ENCODE measurements around the gene TMEM87A.

TMEM87A gene

DNA sequence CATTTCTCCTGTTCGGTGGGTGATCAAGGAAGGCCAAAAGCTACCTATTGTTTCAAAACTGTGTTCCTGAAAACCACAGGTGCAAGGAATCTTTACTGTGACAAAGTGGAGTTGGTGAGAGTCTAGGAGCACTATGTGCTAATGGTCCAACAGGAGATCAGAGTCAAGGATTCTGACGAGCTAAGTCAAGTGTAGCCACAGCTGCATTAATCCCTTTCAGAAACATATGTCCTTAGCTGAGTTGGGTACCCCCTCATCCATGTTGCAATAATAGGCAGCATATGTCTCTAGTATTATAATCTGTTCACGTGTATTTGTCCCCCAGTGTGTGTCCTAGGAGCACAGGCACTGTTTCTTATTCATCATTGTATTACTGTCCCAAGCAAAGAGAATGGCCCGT lies 66.8 kb downstream of the TMEM87A start:
- no peak overlapping the region for H3K4me3 ChIP-seq (ENCODE audit: low read depth, low read length)

- no peak overlapping the region for H3K4me3 ChIP-seq (ENCODE audit: low read depth, low read length)
Observed at GRCh38 chr15:42203891-42204290, 69.3 kb downstream of the TMEM87A start.

- no peak overlapping the region for H3K4me3 ChIP-seq (ENCODE audit: low read depth, low read length)
Observed at GRCh38 chr15:42202653-42203052, 70.6 kb downstream of the TMEM87A start.

- H3K4me3 ChIP-seq (ENCODE audit: low read depth, low read length), result no peak overlapping the region
Observed at GRCh38 chr15:42201801-42202200, 71.4 kb downstream of the TMEM87A start.

DNA sequence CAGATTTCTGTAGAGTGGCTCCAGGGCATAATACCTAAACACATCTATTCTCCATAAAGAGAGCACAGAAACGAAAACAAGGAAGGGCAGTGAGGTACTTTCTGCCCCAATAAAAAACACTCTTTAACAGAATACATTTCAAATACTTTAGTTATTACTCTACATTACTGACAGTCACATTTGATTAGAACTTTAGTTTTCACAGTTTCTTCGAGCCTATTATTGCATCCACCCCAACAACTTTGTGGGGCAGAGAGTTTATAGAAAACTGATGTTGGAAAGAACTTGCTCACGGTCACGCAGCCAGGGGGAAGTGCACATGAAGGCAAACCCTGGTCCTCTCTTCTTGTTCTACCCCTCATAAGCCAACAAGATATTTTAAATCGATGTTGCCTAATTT lies 74.1 kb downstream of the TMEM87A start:
- H3K4me3 ChIP-seq (ENCODE audit: low read depth, low read length), result no peak overlapping the region

DNA sequence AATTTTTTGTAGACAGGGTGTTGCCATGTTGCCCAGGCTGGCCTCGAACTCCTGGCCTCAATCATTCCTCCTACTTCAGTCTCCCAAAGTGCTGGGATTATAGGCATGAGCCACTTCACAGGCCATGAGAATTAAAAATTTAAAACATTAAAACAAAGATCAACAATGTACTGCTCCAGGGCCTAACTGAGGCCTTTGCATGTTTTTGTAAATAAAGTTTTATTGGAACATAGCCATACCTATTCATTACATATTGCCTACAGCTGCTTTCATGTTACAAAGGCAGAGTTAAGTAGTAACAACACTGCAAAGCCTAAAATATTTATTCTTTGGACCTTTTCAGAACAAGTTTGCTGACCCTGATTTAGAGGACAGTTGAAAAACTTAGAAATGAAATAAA lies 74.7 kb downstream of the TMEM87A start:
- no peak overlapping the region for H3K4me3 ChIP-seq (ENCODE audit: low read depth, low read length)

DNA sequence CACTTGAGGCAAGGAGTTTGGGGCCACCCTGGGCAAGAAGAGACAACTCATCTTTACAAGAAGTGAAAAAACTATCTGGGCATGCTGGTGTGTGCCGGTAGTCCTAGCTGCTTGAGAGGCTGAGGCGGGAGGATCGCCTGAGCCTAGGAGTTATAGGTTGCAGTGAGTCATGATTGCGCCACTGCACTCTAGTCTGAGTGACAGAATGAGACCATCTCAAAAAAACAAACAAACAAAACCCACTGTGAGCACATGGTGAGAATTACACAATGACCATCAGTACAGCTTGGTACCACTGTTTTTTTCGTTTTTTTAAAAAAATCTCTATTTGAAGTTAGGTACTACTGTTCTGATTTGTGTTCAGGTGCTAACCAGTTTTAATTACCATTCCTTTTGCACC lies 78.7 kb downstream of the TMEM87A start:
- H3K4me3 ChIP-seq (ENCODE audit: low read depth, low read length), result no peak overlapping the region

DNA sequence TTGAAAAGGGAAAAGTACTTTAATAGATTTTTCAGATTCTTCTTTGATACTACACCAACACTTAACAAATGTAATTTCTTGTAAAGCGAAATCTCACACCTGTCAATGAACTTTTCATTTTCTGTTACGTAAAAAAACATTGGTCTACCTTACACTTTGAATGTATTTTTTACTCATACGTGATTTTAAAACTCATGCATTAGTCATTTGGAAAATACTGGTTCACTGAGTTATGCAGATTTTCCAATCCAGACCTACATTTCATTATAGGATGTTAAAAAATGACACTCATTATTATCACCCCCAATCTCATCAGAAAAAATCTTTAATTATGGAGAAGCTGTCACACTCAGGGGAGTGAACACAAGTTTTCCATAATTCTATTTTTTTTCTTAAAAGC lies 79.8 kb downstream of the TMEM87A start:
- H3K4me3 ChIP-seq (ENCODE audit: low read depth, low read length), result no peak overlapping the region

DNA sequence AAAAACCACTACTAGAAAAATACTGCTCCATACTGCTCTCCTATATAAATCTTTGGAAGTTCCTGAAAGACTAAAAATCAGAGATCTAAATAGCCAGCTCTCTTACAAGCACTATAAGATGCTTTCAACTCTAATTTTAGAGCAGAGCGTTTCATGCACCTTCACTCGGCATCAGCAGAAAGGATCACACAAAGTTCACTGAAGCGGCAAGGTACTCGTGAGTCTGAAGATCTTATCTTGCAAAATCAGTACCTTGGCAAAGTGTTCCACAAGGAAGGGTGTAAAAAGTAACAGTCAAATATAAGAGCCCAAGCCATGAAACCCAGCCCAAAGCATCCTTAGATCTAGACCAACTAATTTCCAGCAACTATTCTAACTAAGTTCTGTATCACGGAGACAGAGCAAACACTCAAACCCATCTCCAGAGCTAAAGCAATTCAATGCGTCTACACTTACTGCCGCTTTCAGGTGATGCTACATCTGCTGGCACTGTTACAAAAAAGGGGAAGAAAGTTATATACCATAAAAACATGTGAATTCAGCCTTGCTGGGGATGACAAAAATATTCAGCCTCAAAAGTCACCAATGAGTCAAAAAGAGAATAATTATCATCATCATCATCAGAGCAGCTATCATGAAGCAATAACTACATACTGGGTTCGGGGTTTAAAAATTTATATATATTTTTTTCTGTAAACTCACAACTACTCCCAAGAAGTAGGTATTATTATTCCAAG lies 81.5 kb downstream of the TMEM87A start:
- H3K4me3 ChIP-seq (ENCODE audit: low read depth, low read length), result no peak overlapping the region

- H3K4me3 ChIP-seq (ENCODE audit: low read depth, low read length), result no peak overlapping the region
Observed at GRCh38 chr15:42190370-42190769, 82.9 kb downstream of the TMEM87A start.

- H3K4me3 ChIP-seq (ENCODE audit: low read depth, low read length), result no peak overlapping the region
Observed at GRCh38 chr15:42185801-42186200, 87.4 kb downstream of the TMEM87A start.

- H3K4me3 ChIP-seq (ENCODE audit: low read depth, low read length), result no peak overlapping the region
Observed at GRCh38 chr15:42184736-42185135, 88.5 kb downstream of the TMEM87A start.

DNA sequence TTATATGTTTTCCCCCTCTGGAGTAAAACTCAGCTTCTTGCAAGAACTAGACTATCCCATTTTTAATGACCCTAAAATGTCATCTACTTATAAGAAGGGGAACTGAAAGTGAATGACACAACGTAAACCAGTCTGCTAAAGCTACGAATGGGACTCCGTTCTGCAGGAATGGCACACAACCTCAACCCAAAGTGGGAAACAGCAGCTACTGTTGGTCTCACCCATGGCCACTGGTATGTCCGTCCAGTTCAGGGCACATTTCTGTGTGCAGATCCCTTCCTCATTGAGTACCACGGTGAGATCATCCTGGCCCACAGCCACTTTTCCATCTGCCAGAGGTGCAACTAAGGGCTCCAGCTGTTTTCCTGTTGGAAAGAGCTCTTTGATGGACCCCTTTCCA lies 88.9 kb downstream of the TMEM87A start:
- H3K4me3 ChIP-seq (ENCODE audit: low read depth, low read length), result no peak overlapping the region

DNA sequence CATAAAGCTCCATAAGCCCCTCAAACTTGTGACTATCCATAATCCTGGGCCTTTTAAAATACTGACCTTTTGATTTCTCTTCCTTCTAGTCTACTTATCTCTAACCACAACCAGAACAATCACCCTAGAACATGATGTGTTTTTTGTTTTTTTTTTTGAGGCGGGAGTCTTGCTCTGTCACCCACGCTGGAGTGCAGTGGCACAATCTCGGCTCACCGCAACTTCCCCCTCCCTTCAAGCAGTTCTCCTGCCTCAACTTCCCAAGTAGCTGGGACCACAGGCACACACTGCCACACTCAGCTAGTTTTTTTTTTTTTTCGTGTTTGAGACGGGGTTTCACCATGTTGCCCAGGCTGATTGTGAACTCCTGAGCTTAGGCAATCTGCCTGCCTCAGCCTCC lies 90.3 kb downstream of the TMEM87A start:
- no peak overlapping the region for H3K4me3 ChIP-seq (ENCODE audit: low read depth, low read length)

DNA sequence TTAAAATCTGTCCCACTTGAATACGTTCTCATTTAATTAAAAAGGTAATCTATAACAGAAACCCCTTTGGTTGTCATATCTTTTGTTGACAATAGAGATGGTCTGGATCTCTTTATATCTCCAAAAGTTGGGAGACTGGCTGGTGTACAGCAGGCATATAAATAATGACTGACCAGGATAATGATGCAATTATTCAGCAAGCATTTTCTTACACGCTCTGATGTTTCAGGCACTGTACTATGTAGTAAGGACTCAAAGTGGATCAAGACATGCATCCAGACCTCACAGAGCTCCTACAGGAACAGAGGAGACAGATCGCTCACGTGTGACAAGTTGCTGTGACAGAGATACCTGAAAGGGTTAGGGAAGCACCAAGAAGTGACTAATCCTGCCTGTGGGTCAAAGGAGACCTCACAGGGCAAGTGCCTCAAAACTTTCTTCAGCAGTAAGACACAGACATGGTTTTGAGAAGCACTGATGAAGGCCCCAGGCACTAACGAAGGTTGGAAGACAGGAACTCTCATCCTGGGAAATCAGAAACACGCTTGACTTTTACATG lies 90.8 kb downstream of the TMEM87A start:
- no peak overlapping the region for H3K4me3 ChIP-seq (ENCODE audit: low read depth, low read length)

DNA sequence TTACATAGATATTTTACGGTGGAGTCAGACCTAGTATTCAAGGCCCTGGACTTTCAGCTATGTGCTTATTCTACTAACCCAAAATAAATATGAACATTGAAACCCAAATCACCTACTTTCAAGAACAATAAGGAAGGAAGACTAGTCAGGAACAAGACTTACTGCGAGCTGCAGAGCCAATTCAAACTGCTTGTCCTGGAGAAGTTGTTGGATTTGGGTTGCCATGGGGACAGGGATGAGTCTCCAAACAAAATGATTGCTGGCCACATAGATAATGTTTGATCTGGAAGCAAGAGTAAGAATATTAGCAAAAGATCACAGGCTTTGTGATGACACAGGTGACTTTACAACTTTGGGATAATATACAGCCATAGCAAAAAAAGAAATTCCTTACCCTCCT lies 95.2 kb downstream of the TMEM87A start:
- no peak overlapping the region for H3K4me3 ChIP-seq (ENCODE audit: low read depth, low read length)

- no peak overlapping the region for H3K4me3 ChIP-seq (ENCODE audit: low read depth, low read length)
Observed at GRCh38 chr15:42175671-42176070, 97.6 kb downstream of the TMEM87A start.

DNA sequence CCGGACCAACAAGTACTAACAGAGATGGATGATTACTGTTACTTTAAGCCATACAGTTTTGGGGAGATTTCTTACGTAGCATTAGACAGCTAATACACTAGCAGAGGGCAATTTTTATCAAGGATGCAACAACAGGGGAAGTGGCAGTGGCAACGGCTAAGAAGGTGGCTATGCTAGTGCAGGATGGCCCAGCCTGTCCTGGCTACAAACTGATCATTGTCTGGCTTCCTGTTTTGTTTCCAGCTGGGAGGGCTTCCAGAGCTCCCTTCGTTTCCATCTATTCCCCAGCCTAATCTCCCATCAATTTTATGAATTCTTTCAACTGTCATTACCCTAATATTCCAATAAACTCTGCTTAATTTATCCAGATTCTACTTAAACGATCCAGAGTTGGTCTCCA lies 100.8 kb downstream of the TMEM87A start:
- no peak overlapping the region for H3K4me3 ChIP-seq (ENCODE audit: low read depth, low read length)

DNA sequence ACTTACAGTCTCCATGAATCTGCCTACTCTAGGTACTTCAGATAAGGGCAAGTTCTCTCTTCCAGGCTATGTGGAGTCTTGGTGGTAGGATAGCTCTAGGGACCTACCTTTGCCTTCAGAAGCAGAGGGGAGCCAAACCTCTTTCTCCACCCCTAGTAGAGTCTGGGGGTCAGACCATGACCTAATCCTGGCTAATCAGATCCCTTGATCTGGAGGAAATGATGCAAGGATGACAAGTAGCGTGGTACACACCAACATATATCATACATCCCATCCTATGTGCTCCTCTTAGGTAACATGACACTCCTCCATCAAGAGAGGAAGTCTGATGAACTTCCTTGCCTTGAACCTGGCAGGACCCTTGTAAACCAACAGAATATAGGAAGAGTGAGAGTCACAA lies 101.4 kb downstream of the TMEM87A start:
- no peak overlapping the region for H3K4me3 ChIP-seq (ENCODE audit: low read depth, low read length)

DNA sequence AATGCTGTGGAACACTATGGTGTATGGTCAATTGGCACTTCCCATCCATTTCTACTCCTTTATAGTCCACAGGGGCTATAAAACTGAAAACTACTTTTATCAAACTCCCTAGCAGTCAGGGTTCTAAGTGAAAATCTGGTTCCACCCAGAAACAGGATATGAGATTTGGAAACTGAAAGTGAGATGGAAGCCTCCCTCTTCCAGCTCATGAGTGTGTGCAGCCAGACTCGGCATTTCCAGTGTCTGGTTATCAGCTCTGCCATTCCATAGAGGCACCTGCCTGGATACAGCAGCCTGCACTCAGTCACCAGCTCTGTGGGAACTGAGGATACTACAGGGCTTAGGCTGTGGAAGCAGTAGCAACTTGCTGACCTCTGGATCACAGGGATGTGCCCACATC lies 102.1 kb downstream of the TMEM87A start:
- no peak overlapping the region for H3K4me3 ChIP-seq (ENCODE audit: low read depth, low read length)

DNA sequence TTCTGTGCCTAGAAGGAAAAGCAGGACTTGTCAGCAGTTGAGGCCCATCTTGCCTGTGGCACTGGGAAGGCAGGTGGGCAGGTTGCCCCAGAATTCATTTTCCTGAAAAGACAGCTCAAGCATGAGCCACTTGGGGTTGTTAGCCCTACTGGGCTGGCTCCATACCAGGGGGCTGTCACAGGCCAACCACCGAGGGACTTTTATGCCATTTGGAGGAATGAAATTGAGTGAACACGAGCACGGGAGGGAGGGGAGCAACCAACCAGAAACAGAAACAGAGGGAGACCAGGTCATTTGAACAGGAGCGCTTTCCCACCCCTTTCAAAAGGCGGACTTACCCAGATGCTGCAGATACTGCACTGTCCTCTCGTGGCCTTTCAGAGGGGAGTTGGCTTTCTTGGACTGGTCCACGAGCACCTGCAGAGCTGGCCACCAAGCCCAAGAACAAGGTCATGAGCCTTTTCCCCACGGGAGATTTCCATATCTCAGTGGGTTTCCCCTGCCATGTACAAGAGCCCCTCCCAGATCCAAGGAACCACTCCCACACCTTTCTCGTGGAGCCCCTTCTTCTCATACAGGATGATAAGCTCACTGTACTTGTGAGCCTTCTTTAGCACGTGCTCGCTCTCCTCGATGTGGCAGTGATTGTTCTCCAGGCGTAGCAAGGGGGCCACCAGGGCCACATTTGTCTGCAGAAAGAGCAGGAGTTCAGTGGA lies 106.8 kb downstream of the TMEM87A start:
- no peak overlapping the region for H3K4me3 ChIP-seq (ENCODE audit: low read depth, low read length)

- H3K4me3 ChIP-seq (ENCODE audit: low read depth, low read length), result no peak overlapping the region
Observed at GRCh38 chr15:42165106-42165505, 108.1 kb downstream of the TMEM87A start.
